ENCODE data around the gene PRKCE. TPM values are rescaled to one million over a fixed set of nuclear protein-coding genes. Genes with fewer than 3 reads are reported as not detected.

The PRKCE gene
- total RNA-seq, 1 experiment from 2014 or later = 4.9 TPM

- DNase-seq (ENCODE audit: low read depth) = peak; percentile 22
Measured at GRCh38 chr2:46072101-46072820, 420.8 kb downstream of the PRKCE start.

DNA sequence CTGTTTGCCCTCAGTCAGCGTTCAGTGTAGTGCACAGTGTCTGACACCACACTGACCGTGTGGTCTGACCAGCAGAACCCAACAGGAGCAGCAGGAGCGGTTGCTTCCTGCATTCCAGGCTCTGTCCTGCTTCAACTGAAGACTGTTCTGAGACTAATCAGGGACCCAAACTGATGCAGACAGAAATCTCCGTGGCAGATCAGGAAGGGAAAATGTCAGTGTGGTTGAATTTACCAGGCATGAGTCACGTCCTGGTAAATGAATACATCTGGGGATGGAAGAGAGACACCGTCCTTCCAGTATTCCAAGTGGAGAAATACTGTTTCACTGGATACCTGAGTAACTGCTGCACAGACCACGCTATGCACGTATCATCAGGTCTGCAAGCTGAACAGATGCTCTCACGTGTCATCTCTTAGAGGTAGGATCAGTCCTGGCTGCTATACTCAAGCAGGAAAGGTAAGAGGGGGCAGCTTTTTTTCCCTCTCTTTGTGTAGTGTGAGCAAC is 422.1 kb downstream of the PRKCE start:
- peak; percentile 94 for DNase-seq (ENCODE audit: low read depth)

- DNase-seq (ENCODE audit: low read depth) = no peak
Measured at GRCh38 chr2:46074501-46074900, 423.0 kb downstream of the PRKCE start.

GRCh38 chr2:46075848-46076247 is 424.4 kb downstream of the PRKCE start:
- peak; percentile 56 for DNase-seq (ENCODE audit: low read depth)

- peak; percentile 75 for DNase-seq (ENCODE audit: low read depth)
Measured at GRCh38 chr2:46076251-46076650, 424.8 kb downstream of the PRKCE start.

DNA sequence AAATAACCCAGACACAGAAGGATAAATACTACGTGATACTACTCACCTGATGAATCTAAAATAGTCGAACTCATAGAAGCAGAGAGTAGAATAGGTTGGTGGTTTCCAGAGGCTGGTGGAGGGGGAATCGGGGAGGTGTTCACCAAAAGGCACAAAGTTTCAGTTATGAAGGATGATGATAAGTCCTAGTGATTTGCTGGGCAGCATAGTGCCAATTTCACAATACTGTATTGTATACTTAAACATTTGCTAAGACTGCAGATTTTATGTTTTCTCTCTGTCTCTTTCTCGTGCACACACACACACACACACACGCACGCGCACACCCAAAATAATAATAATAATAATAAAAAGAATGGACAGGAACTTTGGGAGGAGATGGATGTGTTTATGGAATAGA is 425.4 kb downstream of the PRKCE start:
- no peak for DNase-seq (ENCODE audit: low read depth)

- no peak for DNase-seq (ENCODE audit: low read depth)
Measured at GRCh38 chr2:46077522-46078107, 426.1 kb downstream of the PRKCE start.

DNA sequence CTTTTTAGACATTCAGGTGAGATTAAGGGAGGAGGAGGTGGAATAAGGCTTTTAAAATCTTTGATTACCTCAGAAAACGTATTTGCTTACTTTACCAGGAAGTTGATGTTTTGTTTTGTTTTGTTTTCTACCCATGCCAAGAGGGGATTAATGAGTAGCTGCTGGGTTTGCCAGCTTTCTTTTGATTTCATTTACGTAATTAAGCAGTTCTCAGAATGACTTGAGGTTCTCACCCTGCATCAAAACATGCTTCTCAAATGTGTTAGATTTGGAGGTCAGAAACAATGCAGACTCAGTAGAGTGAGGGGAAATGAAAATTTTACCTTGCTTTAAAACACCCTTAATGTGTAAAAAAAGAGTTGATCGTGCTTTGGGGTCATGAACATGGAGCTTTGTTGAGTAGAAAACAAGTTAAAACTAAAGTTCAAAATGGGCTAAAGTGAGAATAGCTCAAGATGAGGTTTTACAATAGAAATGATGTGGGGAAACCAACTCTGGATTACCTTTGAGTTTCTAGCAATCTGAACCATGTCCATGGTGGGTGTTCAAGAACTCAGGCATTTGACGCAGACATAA is 428.6 kb downstream of the PRKCE start:
- DNase-seq (ENCODE audit: low read depth) = no peak

DNA sequence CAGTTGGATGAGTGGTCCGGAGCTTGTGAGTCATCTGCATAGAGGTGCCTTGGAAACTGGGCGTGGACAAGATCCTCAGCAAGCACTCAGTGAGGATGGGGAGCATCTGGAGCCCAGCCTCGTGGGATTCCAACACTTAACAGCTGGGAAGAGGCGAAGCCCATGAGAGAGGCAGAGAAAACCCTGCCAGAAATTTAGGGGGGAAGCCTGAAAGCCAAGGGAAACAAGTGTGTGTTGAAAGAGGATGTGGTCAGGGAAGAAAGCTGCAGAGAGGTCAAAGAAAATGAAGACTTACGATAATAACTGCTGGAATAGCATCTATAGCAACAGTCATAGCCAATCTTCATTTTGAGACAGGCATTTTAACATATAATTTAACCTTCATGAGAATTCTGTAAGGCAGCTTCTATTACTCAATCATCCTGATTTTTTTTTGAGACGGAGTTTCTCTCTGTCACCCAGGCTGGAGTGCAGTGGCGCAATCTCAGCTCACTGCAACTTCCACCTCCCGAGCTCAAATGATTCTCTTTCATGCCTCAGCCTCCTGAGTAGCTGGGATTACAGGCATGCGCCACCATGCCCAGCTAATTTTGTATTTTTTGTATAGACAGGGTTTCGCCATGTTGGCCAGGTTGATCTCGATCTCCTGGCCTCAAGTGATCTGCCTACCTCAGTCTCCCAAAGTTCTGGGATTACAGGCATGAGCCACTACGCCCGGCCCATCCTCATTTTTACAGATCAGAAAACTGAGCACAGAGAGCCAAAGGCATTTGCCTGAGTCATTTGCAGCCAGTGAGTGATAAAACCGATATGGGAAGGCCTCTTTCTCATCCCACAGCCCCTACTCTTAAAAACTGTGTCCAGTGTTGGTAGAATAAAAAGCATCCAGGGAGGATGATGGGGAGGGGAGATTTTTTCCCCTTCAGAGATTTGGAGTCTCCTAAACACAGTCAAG is 431.3 kb downstream of the PRKCE start:
- peak; percentile 80 for DNase-seq (ENCODE audit: low read depth)

DNA sequence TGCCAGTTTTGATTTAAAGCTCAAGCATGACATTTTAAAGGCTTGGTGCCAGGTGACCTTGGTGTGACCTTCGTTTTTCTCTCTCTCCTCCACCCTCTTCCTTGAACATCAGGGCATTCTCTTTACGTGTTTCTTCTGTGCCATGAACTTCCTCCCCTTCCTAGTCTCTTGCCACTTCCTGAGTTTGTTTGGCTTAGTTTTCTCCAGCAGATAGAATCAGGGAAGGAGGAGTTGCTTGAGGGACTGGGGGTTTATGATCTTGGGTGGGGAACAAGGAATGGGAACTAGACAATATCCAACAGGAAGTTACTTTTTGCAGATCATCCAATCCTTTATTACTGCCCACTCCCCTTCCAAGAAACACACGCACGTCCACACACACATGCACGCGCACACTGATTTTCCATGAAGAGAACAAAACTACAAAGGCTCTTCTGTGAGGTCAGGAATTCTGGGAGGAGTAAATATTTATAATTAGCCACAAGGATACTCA is 435.1 kb downstream of the PRKCE start:
- DNase-seq (ENCODE audit: low read depth) = no peak

DNA sequence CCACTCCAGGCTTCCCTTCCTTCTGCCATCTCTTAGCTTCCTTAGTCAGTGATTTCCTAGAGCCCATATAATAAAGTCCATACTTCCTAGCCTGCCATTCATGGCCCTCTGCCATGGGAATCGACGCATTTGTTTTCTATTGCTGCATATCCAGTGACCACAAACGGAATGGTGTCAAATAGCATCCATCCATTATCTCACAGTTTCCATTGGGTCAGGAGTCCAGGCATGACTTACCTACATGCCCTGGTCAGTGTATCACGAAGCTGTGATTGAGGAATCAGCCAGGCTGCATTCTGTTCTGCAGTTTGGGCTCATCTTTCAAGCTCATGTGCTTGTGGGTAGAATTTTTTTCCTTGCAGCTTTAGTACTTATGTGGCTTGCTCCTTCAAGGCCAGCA is 436.0 kb downstream of the PRKCE start:
- DNase-seq (ENCODE audit: low read depth) = no peak

GRCh38 chr2:46091004-46091403 is 439.5 kb downstream of the PRKCE start:
- peak; percentile 35 for DNase-seq (ENCODE audit: low read depth)

GRCh38 chr2:46091961-46092667 is 440.6 kb downstream of the PRKCE start:
- DNase-seq (ENCODE audit: low read depth) = no peak

GRCh38 chr2:46094689-46095088 is 443.2 kb downstream of the PRKCE start:
- no peak for DNase-seq (ENCODE audit: low read depth)

DNA sequence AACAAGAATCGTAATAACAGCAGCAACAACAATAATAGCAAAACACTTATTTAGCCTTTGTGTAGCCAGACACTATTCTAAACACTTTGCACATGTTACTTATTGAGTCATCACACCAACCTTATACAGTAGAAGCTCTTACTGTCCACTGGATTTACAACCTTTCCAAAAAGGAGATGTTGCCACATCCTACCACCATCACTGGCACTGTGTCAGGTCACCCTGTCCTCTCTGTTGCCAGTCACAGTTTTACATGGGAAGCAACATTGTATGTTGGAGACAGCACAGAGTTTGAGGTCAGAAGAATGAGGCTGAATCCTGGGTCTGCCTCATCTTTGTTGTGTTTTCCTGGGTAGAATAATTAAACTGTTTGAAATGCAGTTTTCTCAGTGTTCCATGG is 444.4 kb downstream of the PRKCE start:
- DNase-seq (ENCODE audit: low read depth) = no peak

DNA sequence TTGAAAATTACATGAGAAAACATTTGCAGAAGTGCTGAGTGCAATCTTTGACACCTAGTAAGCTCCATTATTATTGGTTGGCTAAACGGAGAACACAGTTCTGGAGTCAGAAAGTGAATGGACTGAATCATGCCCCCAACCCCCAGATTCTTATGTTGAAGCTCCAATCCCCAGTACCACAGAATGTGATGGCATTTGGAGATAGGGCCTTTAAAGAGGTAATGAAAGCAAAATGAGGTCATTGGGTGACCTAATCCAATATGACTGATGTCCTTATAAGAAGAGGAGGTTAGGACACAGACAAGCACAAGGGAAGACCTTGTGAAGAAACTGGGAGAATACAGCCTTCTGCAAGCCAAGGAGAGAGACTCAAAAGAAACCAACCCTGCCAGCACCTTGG is 444.8 kb downstream of the PRKCE start:
- no peak for DNase-seq (ENCODE audit: low read depth)

- peak; percentile 93 for DNase-seq (ENCODE audit: low read depth)
Measured at GRCh38 chr2:46097714-46098480, 446.4 kb downstream of the PRKCE start.

- DNase-seq (ENCODE audit: low read depth) = peak; percentile 80
Measured at GRCh38 chr2:46098621-46099062, 447.2 kb downstream of the PRKCE start.

DNA sequence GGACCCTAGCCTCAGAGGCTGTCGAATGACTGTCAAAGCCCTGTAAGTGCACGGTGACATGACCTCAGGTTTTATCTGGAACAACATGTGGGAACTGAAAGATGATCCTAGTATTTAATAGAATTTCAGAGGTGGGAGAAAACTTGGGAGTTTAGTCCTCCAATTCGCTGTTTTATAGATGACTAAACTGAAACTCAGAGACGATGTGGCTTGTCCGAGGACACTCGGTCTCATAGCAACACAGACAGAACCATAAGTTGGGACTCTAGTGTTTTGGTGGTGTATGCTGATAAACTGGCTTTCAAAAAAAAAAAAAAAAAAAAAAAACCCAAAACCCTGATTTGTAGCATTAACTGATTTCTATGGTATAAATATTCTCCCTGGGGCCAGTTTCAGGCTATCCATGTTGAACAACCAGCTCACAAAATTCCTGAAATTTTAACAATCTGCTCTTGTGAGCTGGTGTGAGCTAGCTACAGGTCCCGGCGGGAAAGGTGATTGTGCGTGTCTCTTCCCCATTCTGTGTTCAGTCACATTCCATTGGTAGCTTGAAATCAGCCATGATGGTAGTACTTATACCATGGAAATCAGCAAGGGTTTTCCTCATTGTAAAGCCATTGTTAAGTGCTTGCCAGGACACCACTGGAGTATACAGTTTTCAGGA is 450.2 kb downstream of the PRKCE start:
- peak; percentile 37 for DNase-seq (ENCODE audit: low read depth)

GRCh38 chr2:46106690-46107089 is 455.2 kb downstream of the PRKCE start:
- DNase-seq (ENCODE audit: low read depth) = no peak

Measured in Daoy (cell line).